Dendritic cell treated with granulocyte-macrophage colony-stimulating factor and Interleukin-4, amounts not matched to agents 40 ng/mL and 50 ng/mL, for 4 days (primary cell): ENCODE data around the gene CD177.
"Not testable (repeated sequence)": the region's sequence is repeated elsewhere in the genome, so short reads cannot be mapped to it uniquely, and the experiment has no call there.

ENCODE experiments used
- H3K27ac Mint-ChIP-seq: one replicate; pipeline ENCODE4 v1.8.0; 2022; ENCODE audit warnings: mild to moderate bottlenecking, mixed read lengths
- H3K27me3 Mint-ChIP-seq: one replicate; pipeline ENCODE4 v1.8.0; 2022; ENCODE audit warnings: mild to moderate bottlenecking, mixed read lengths
- H3K36me3 Mint-ChIP-seq: one replicate; pipeline ENCODE4 v1.8.0; 2022; ENCODE audit warnings: low read depth, mixed read lengths
- H3K4me1 Mint-ChIP-seq: one replicate; pipeline ENCODE4 v1.8.0; 2022; ENCODE audit warnings: low read depth, mixed read lengths
- H3K4me3 Mint-ChIP-seq: one replicate; pipeline ENCODE4 v1.8.0; 2022; ENCODE audit warnings: mild to moderate bottlenecking, moderate library complexity, mixed read lengths
- H3K9me3 Mint-ChIP-seq: one replicate; pipeline ENCODE4 v1.8.0; 2022; ENCODE audit warnings: mixed read lengths
- intact Hi-C: fragments of 100-400 bp; cut with micrococcal nuclease; formaldehyde crosslinking; loops from one replicate; pipeline ENCODE4 v1.15.0; 2022

CD177 gene

GRCh38 chr19:43380771-43381386 lies 27.4 kb downstream of the CD177 start:
- Mint-ChIP-seq H3K36me3 (no peaks in the 10 kb centered on the region), H3K4me1 (no peaks in the 10 kb centered on the region), H3K4me3 (no peak overlapping the region), H3K9me3 (peaks cover 4% of the 10 kb centered on the region), H3K27ac (no peak overlapping the region), H3K27me3 (no peaks in the 10 kb centered on the region)
- intact Hi-C loops: no loop called here

GRCh38 chr19:43382586-43383216 lies 29.2 kb downstream of the CD177 start:
- intact Hi-C loops, H3K4me1 Mint-ChIP-seq, H3K4me3 Mint-ChIP-seq, H3K27ac Mint-ChIP-seq, H3K9me3 Mint-ChIP-seq, H3K27me3 Mint-ChIP-seq, H3K36me3 Mint-ChIP-seq: not testable (repeated sequence)

- H3K4me1 Mint-ChIP-seq, intact Hi-C loops, H3K36me3 Mint-ChIP-seq, H3K4me3 Mint-ChIP-seq, H3K27ac Mint-ChIP-seq, H3K9me3 Mint-ChIP-seq, H3K27me3 Mint-ChIP-seq: not testable (repeated sequence)
Measured at GRCh38 chr19:43383254-43383653, 29.8 kb downstream of the CD177 start.

- intact Hi-C loops, H3K4me1 Mint-ChIP-seq, H3K4me3 Mint-ChIP-seq, H3K36me3 Mint-ChIP-seq, H3K27ac Mint-ChIP-seq, H3K9me3 Mint-ChIP-seq, H3K27me3 Mint-ChIP-seq: not testable (repeated sequence)
Measured at GRCh38 chr19:43383759-43384158, 30.3 kb downstream of the CD177 start.

DNA sequence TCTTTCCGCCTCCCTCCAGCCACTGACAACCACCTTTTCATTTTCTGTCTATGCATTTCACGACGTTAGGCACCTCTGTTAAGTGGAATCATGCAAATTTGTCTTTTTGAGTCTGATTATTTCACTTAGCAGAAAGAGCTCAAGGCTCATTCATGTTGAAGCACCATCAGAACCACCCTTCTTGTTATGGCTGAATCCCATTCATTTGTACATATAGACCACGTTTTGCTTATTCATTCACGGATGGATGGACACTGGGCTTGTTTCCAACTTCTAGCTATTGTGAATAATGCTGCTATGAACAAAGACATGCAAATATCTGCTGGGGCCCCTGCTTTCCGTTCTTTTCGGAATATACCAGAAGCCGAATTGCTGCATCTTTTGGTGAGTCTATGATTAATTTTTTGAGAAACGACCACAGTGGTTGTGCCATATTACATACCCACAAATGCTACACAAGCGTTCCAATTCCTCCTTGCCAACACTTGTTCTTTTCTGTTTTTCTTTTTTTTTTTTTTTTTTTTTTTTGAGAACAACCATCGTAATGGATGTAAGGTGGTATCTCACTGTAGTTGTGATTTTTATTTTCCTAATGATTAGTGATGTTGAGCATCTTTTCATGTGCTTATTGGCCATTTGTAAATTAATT lies 37.5 kb downstream of the CD177 start:
- H3K4me3 Mint-ChIP-seq, H3K27ac Mint-ChIP-seq, H3K27me3 Mint-ChIP-seq, H3K36me3 Mint-ChIP-seq, H3K9me3 Mint-ChIP-seq, intact Hi-C loops, H3K4me1 Mint-ChIP-seq: not testable (repeated sequence)

DNA sequence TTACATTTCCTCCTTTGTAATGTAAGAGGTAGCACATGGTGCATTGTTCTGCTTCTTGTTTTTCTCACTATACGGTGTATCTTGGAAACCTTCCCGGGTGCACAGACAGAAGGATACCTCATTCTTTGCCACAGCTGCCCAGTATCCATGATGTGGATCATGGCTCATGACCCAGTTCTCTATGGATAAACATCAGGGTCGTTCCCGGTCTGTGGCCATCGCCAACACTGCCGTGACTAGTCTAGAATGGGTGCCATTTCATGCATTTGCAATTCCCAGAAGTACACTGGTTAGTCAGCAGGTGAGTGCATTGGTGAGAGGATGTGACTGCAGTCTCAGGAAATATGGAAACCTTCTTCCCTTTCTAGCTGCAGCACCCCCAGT lies 38.1 kb downstream of the CD177 start:
- H3K4me1 Mint-ChIP-seq, intact Hi-C loops, H3K27me3 Mint-ChIP-seq, H3K9me3 Mint-ChIP-seq, H3K27ac Mint-ChIP-seq, H3K4me3 Mint-ChIP-seq, H3K36me3 Mint-ChIP-seq: not testable (repeated sequence)

- H3K36me3 Mint-ChIP-seq, intact Hi-C loops, H3K4me3 Mint-ChIP-seq, H3K9me3 Mint-ChIP-seq, H3K27me3 Mint-ChIP-seq, H3K4me1 Mint-ChIP-seq, H3K27ac Mint-ChIP-seq: not testable (repeated sequence)
Measured at GRCh38 chr19:43393501-43393900, 40.0 kb downstream of the CD177 start.

DNA sequence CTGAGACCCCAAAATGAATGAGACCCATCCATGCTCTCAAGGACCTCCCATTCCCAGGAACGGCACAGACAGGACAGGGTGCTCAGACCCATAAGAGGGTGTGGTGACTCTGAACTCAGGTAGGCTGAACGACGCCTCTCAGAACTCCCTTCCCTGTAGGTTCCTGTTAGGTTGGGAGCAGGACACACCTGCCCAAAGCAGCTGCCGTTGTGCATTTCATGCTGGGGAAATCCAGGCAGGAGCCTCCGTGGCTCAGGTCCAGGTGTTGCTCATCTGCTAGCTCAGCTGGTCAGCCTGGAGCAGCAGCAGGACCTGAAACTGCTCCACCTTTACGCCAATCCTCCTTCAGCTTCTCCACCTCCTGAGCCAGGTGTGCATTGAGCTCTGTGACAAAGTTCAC lies 42.1 kb downstream of the CD177 start:
- Mint-ChIP-seq H3K4me3 (no peak overlapping the region), H3K27me3 (no peaks in the 10 kb centered on the region), H3K9me3 (no peaks in the 10 kb centered on the region), H3K4me1 (no peaks in the 10 kb centered on the region), H3K27ac (no peak overlapping the region), H3K36me3 (no peaks in the 10 kb centered on the region)
- intact Hi-C loops: no loop called here

DNA sequence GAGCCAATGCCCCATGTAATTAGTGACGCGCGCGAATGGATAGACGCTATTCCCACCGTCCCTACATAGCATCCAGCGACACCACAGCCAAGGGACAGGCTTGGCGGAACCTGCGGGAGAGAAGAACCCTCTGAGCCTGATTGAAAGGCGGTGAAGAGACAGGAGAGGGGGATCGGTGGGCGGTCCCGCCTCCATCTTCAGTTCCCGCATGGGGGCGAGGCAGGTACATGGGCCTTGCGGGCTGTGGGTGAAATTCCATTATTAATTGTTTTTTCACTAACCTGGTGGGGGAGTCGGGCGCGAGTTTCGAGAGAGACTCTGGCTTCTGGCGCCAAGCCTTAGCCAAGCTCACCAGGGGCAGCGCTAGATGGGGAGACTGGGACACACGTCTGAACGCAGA lies 52.8 kb downstream of the CD177 start:
- no peak overlapping the region for H3K27ac Mint-ChIP-seq
- intact Hi-C loops: no loop called here
- H3K4me3 Mint-ChIP-seq: no peak overlapping the region
- peaks cover 2% of the 10 kb centered on the region for H3K27me3 Mint-ChIP-seq
- peaks cover 8% of the 10 kb centered on the region for H3K4me1 Mint-ChIP-seq
- no peaks in the 10 kb centered on the region for H3K36me3 Mint-ChIP-seq
- no peaks in the 10 kb centered on the region for H3K9me3 Mint-ChIP-seq

DNA sequence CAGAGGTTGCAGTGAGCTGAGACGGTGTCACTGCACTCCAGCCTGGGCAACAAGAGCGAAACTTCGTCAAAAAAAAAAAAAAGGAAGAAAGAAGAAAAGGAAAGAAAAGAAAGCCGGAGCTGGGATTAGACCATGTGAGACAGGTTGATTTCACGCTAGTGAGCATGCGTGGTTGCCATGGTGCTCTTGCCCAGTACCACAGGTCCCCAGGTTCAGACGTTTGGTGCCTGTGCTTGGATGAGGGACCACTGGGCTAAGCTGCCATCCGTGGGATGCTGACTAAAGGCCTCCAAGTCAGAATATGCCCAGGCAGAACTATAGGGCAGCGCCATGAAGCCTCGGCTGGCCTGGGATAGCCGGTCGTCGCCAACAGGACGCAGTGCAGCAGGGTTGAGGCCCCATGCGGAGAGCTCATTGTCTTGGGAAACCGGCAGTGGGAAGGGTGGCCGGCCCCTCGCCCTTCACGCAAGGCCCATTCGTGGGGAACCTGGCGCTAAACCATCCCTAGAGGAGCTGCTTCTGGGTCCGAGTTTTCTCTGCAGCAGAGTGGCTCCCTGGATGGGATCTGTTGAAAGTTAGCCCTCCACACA lies 54.0 kb downstream of the CD177 start:
- Mint-ChIP-seq H3K4me1 (peaks cover 8% of the 10 kb centered on the region), H3K9me3 (peaks cover under 1% of the 10 kb centered on the region), H3K36me3 (no peaks in the 10 kb centered on the region), H3K4me3 (no peak overlapping the region), H3K27ac (no peak overlapping the region), H3K27me3 (peaks cover 2% of the 10 kb centered on the region)
- intact Hi-C loops: no loop called here

GRCh38 chr19:43408043-43408442 lies 54.6 kb downstream of the CD177 start:
- Mint-ChIP-seq H3K9me3 (peaks cover 6% of the 10 kb centered on the region), H3K4me3 (no peak overlapping the region), H3K4me1 (peaks cover 8% of the 10 kb centered on the region), H3K27ac (no peak overlapping the region), H3K36me3 (no peaks in the 10 kb centered on the region), H3K27me3 (peaks cover 2% of the 10 kb centered on the region)
- intact Hi-C loops: no loop called here

GRCh38 chr19:43409415-43409814 lies 55.9 kb downstream of the CD177 start:
- Mint-ChIP-seq H3K4me1 (peaks cover 8% of the 10 kb centered on the region), H3K27me3 (no peaks in the 10 kb centered on the region), H3K27ac (no peak overlapping the region), H3K4me3 (no peak overlapping the region), H3K36me3 (no peaks in the 10 kb centered on the region), H3K9me3 (peaks cover 20% of the 10 kb centered on the region)
- intact Hi-C loops: no loop called here

DNA sequence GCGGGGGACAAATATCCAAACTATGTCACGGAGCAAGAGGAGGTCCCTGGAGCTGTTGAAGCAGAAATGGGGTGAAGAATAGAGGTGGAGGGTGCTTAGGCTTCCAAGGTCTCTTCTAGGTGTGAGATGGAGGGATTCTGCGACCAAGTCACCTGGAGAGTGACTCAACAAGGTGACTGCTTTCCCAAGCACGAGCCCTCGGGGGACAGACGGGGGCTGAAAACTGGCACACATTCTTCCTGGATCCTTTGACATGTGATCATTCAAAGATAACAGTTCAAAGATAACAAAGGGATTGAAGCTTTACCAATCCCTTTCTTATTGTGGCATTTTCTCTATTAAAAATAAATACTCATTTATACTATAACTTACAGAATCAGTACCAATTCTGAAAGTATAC lies 59.0 kb downstream of the CD177 start:
- Mint-ChIP-seq H3K27me3 (no peaks in the 10 kb centered on the region), H3K27ac (no peak overlapping the region)
- intact Hi-C loops: no loop called here

More for the DNA sequence above, 59.0 kb downstream of the CD177 start:
- H3K9me3 Mint-ChIP-seq: peaks cover 22% of the 10 kb centered on the region
- H3K4me3 Mint-ChIP-seq: no peak overlapping the region
- no peaks in the 10 kb centered on the region for H3K36me3 Mint-ChIP-seq
- peaks cover 14% of the 10 kb centered on the region for H3K4me1 Mint-ChIP-seq
